ENCODE measurements around the gene UBXN4.
"Not testable (repeated sequence)": the region's sequence is repeated elsewhere in the genome, so short reads cannot be mapped to it uniquely, and the experiment has no call there.

Gene UBXN4

DNA sequence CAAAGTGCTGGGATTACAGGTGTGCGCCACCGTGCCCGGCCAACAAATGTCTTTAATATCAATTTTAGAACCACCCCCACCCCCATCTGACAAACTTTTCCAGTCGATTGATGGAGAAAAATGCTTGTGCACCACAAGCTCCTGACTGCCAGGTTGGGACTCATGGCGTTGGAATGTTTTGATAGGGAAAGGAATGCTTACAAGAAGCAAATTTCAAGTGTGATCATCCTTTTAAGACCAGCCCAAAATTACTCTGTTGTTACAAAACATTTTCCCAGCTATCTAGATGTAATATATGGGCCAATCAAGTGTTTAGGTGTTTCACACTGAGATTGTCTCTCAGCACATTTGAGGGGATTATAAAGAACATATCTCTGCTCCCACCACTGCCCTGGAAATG, 45.2 kb downstream of the UBXN4 start:
- Mint-ChIP-seq H3K27me3 (no peaks in the 10 kb centered on the region), H3K36me3 (peaks cover 23% of the 10 kb centered on the region), H3K4me1 (ENCODE audit: low read depth) (peaks cover 5% of the 10 kb centered on the region), H3K9me3 (ENCODE audit: low read depth) (peaks cover 5% of the 10 kb centered on the region), H3K4me3 (no peak overlapping the region), H3K27ac (no peak overlapping the region)

DNA sequence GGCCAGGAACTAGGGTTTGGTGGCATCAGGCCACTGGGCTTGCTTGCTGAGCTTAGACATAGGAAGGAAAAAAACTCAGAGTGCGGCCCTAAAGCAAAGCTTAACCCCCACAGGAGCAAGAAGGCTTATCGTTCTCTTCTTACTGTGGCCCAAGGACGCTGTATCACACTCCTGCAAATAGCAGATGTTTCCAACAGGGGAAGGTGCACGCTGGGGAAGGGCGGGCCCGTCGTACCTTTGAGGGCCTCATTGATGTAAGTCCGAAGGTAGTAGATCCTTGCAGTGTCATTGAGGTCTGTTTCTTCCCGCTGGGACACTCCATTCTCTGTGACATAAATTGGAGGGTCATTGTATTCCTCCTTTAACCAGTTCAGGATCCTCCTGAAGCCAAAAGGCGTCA, 48.8 kb downstream of the UBXN4 start:
- H3K27ac Mint-ChIP-seq, result no peak overlapping the region
- no peaks in the 10 kb centered on the region for H3K9me3 Mint-ChIP-seq (ENCODE audit: low read depth)
- no peaks in the 10 kb centered on the region for H3K27me3 Mint-ChIP-seq
- H3K4me3 Mint-ChIP-seq, result no peak overlapping the region
- H3K4me1 Mint-ChIP-seq (ENCODE audit: low read depth), result peaks cover 25% of the 10 kb centered on the region
- H3K36me3 Mint-ChIP-seq, result peaks cover 10% of the 10 kb centered on the region

DNA sequence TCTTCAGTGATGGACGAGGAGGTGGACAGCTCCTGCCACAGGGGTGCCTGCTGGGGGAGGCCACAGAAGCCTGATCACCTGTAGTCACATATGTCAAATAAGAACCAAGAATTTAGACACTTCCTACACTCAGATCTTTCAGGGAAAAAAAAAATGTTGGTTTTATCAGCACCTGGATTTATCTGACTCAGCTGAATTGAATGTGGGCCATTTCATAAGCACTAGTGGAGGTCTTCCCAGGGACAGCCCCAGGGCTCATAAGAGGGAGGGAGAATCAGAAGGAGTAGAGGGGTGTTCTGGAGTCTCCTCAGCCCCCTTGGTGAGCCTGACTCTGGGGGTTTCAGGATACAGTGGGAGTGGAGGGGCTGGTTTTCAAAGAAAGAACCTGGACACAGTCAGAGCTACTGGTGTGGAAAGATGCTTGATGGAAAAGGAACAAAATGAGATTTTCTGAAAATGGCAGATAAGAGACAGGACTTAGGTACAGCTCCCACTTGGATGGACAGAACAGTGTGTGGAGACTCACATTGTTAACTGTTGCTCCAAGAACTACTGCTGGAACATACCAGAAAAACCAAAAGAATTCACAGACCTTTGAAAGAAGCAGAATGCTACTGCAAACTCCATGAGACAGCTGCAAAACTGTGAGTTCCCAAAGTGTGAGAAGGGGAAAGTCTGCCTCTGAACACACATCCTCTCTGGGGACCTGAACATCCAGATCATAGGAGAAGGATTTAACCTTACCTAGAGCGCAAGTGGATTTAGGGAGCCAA, 49.9 kb downstream of the UBXN4 start:
- Mint-ChIP-seq H3K9me3 (ENCODE audit: low read depth) (no peaks in the 10 kb centered on the region), H3K4me3 (no peak overlapping the region), H3K36me3 (peaks cover 7% of the 10 kb centered on the region), H3K4me1 (ENCODE audit: low read depth) (peaks cover 25% of the 10 kb centered on the region), H3K27ac (peak overlapping the region; percentile 4), H3K27me3 (no peaks in the 10 kb centered on the region)

DNA sequence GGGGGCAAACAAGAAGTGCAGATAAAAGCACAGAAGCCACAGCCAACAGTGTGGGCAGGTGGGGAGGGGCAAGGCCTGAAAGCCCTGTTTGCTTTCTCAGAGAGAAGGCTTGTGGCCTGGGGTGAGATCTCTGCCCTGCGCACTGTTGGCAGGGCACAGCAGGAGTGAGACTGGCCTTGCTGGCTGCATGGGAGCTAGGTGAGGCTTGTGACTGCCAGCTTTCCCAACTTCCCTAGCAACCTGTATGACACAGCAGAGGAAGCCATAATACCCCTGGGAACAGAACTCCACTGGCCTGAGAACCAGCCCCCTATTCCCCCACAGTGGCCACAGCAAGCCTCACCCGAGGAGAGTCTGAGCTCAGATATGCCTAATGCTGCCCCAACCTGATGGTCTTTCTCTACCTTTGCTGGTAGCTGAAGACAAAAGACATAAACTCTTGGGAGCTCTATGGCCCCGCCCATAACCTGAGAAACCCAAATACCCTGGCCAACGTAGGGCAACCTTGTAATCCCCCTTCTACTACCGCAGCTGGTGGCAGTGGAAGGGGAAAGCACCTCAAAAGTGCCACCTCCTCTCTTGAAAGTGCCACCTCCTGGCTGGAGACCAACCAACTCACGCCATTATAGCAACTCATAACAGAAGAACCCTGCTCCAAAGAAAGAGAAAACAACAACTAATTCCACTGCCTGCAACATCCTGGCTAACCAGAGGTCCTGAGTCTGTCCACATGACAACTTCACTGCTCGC, 50.9 kb downstream of the UBXN4 start:
- H3K4me3 Mint-ChIP-seq, result no peak overlapping the region

DNA sequence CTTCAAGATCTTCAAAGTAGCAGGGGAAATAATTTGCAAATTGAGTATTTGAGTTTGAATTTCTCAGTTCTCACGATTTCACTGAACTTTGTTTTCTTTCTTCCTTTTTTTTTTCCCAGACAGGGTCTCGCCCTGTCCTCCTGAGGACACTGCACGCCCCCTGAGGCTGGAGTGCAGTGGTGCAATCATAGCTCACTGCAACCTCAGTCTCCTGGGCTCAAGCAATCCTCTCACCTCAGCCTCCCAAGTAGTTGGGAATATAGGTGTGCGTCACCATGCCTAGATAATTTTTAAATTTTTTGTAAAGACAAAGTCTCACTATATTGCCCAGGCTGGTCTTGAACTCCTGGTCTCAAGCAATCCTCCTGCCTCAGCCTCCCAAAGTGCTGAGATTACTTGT, 54.0 kb downstream of the UBXN4 start:
- not testable (repeated sequence) for H3K9me3 Mint-ChIP-seq (ENCODE audit: low read depth); H3K36me3 Mint-ChIP-seq; H3K27ac Mint-ChIP-seq; H3K27me3 Mint-ChIP-seq; H3K4me3 Mint-ChIP-seq
- peaks cover 28% of the 10 kb centered on the region for H3K4me1 Mint-ChIP-seq (ENCODE audit: low read depth)

More for the DNA sequence above, 50.9 kb downstream of the UBXN4 start:
- Mint-ChIP-seq H3K27ac (peak overlapping the region; percentile 46), H3K36me3 (peaks cover 2% of the 10 kb centered on the region), H3K4me1 (ENCODE audit: low read depth) (peaks cover 28% of the 10 kb centered on the region), H3K9me3 (ENCODE audit: low read depth) (no peaks in the 10 kb centered on the region), H3K27me3 (no peaks in the 10 kb centered on the region)

DNA sequence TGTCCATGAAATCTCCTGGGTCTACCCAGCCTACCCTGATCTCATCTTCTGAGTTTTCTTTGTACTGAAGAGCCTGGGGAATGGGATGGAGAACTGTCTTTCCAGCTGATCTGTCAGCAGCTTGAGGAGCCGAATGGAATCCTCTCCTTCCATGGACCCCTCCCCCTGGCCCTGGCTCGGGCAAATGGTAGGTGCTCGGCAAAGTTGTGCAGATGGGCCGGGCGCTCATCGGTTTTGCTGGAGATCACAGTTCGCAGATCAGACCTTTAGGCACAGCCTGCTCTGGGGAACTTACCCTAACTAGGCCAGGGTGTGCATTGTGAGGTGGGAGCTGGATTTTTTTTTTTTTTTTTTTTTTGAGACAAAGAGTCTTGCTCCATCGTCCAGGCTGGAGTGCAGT, 55.0 kb downstream of the UBXN4 start:
- no peak overlapping the region for H3K4me3 Mint-ChIP-seq
- H3K9me3 Mint-ChIP-seq (ENCODE audit: low read depth), result no peaks in the 10 kb centered on the region
- H3K4me1 Mint-ChIP-seq (ENCODE audit: low read depth), result peaks cover 24% of the 10 kb centered on the region
- H3K36me3 Mint-ChIP-seq, result peaks cover 6% of the 10 kb centered on the region
- H3K27ac Mint-ChIP-seq, result no peak overlapping the region
- H3K27me3 Mint-ChIP-seq, result no peaks in the 10 kb centered on the region

DNA sequence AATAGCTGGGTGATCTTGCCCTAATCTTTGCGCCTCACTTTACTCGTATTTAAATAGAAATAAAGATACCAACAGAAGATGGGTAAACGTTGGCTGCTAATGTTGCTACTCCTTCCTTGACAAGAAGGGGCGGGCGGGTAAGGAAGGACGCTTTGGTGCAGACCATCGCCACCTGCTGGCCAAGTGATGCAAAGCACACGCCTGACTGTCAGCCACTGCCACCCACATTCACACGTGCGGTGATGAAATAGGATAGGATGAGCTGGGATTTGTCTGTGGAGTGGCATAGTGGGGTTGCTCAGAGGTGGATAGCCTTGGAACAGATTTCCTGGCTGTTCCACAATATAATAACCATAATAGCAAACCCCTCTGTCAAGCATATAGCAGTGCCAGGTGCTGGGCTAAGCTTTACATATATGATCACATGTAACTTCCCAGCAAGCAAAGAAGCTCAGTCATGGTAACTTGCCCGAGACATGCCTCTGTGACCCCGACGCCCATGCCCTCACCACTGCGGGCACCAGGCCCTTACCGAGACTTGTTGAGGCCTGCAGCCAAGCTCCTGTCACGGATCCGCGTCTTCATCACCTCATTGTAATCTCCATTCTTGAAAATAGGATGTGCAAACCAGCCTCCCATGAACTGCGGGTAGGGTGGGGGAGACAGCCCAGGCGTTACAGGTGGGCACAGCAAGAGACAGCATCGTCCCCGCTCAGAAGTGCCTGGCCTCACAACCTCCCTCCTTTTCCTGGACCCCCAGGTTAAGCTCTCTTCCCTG, 56.0 kb downstream of the UBXN4 start:
- Mint-ChIP-seq H3K36me3 (peaks cover 11% of the 10 kb centered on the region), H3K9me3 (ENCODE audit: low read depth) (peaks cover 5% of the 10 kb centered on the region), H3K4me3 (no peak overlapping the region)

DNA sequence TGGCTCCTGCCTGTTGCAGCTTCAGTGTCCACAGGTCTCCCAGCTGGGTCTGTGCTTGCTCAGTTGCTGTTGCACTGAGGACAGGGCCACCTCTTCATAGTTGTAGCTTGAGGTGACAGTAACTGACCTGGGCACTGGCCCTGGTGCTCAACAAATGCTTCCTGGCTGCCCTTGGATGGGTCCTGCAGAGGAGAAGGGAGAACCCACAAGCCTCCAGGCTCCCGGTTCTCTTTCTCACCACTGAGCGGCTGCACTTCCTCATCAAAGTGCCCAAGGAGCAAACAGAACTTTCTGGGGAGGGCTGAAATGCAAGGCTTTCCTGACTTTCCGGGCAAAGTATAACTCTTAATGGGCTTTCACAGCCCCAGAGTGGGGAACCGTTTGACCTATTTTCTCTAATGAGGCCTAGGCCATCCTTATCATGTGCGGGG, 56.6 kb downstream of the UBXN4 start:
- peaks cover 10% of the 10 kb centered on the region for H3K4me1 Mint-ChIP-seq (ENCODE audit: low read depth)
- H3K27ac Mint-ChIP-seq, result no peak overlapping the region
- no peaks in the 10 kb centered on the region for H3K27me3 Mint-ChIP-seq
- H3K4me3 Mint-ChIP-seq, result no peak overlapping the region
- H3K9me3 Mint-ChIP-seq (ENCODE audit: low read depth), result peaks cover 5% of the 10 kb centered on the region
- H3K36me3 Mint-ChIP-seq, result peaks cover 11% of the 10 kb centered on the region

More for the DNA sequence above, 56.0 kb downstream of the UBXN4 start:
- Mint-ChIP-seq H3K4me1 (ENCODE audit: low read depth) (peaks cover 14% of the 10 kb centered on the region), H3K27me3 (no peaks in the 10 kb centered on the region), H3K27ac (no peak overlapping the region)

DNA sequence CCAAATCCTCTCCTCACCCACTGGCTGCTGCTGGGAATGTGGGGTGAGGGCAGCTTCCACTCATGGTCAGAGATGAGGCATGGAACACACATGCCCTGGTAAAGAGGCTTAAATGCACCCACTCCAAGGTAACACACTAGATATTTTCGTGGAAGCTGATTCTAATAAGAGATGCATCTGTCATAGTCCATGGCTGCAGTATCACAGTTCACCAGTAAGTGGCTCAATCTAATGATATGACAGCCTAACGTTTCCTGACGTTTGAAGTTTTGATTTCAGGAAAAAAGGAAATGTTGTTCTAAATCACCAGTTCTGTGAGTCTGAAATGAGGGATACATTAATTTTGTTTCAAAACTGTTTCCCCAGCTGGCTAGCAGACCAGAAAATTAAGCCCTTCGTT, 57.1 kb downstream of the UBXN4 start:
- Mint-ChIP-seq H3K27ac (no peak overlapping the region), H3K4me3 (no peak overlapping the region), H3K9me3 (ENCODE audit: low read depth) (peaks cover 5% of the 10 kb centered on the region), H3K36me3 (peaks cover 11% of the 10 kb centered on the region), H3K4me1 (ENCODE audit: low read depth) (peaks cover 10% of the 10 kb centered on the region), H3K27me3 (no peaks in the 10 kb centered on the region)

DNA sequence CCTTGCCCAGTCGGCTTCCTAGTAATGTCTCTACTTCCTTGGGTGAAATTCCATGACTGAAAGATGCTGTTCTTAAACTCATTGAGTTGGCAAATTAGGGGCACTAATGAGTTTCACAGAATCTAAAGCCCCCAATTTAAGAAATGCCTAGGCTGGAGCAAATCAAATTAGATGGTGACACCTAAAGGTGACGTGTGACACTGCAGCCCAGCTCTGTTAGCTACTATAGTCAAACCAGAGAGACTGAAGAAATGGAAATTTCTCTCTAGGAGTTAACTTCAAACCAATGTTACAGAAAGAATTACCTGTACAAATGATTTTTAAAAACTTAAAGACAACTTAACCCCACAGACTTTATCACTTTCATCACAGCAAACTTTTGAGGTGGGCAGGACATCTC, 58.1 kb downstream of the UBXN4 start:
- H3K27ac Mint-ChIP-seq, result no peak overlapping the region
- H3K9me3 Mint-ChIP-seq (ENCODE audit: low read depth), result peaks cover 5% of the 10 kb centered on the region
- H3K4me3 Mint-ChIP-seq, result no peak overlapping the region
- peaks cover 7% of the 10 kb centered on the region for H3K4me1 Mint-ChIP-seq (ENCODE audit: low read depth)
- no peaks in the 10 kb centered on the region for H3K27me3 Mint-ChIP-seq
- peaks cover 11% of the 10 kb centered on the region for H3K36me3 Mint-ChIP-seq

DNA sequence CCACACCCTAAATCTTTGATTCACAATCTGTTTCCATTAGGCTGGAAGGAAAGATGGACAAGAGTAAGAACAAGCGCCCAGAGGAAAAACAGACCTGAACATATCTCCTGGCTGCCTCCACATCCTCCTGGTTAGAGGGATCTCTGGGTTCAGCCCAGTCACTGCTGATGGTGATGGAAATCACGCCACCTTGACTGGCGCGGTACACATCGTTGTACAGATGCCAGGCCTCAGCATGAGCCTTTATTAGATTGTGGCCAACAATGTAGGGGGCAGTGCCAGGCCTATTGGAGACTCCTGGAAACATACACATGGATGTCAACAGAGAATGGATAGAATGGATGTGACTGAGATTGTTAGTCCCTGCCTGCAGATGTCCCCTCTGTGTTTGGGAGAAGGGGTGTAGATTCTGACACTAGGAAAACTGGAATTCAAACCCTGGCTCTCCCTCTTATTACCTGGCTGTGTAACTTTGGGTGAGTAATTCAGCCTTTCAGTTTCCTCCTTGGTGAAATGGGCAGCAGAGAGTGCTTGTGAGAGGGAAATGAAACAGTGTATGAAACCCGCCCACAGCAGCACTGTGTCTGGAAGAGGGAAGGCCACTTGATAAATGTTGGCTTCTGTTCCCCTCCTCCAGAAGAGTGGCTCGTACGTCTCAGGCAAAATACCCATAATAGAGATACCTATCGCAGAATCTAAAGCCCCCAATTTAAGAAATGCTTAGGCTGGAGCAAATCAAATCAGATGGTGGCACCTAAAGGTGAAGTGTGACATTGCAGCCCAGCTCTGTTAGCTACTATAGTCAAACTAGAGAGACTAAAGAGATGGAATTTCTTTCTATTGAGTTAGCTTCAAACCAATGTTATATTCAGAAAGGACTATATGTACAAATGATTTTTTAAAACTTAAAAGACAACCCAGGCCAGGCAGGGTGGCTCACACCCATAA, 59.1 kb downstream of the UBXN4 start:
- H3K27ac Mint-ChIP-seq, result no peak overlapping the region
- H3K9me3 Mint-ChIP-seq (ENCODE audit: low read depth), result peaks cover 5% of the 10 kb centered on the region
- H3K36me3 Mint-ChIP-seq, result peaks cover 11% of the 10 kb centered on the region
- peaks cover 3% of the 10 kb centered on the region for H3K4me1 Mint-ChIP-seq (ENCODE audit: low read depth)
- no peak overlapping the region for H3K4me3 Mint-ChIP-seq
- no peaks in the 10 kb centered on the region for H3K27me3 Mint-ChIP-seq

DNA sequence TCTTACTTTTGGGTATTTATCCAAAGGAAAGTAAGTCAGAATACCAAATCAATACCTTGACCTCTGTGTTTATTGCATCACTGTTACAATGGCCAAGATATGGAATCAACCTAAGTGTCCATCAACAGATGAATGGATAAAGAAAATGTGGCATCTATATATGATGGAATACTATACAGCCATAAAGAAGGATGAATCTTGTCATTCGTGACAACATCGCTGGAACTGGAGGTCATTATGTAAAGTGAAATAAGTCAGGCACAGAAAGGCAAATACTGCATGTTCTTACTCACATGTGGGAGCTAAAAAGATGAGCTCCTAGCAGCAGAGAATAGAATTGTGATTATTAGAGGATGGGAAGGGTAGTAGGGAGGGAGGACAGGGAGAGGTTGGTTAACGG, 60.7 kb downstream of the UBXN4 start:
- Mint-ChIP-seq H3K27ac (no peak overlapping the region), H3K4me1 (ENCODE audit: low read depth) (peaks cover 2% of the 10 kb centered on the region), H3K27me3 (no peaks in the 10 kb centered on the region), H3K36me3 (peaks cover 11% of the 10 kb centered on the region), H3K4me3 (no peak overlapping the region), H3K9me3 (ENCODE audit: low read depth) (peaks cover 5% of the 10 kb centered on the region)

DNA sequence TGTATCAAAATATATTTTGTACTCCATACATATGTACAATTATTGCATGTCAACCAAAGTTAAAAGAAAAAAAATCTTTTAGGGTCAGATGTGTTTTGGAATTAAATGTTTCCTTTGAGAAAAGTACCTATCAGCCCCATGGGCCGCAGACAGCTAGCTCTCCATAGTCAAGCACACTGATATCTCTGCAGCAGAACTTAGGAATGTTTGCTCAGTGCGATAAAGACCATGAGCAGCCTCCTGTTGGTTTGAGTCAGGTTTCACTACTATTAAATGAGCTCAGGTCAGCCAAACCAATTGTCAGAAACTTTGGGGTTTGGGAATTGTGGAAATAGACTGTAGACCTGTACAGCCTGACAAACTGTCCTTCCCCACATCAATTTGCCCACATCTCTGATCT, 61.6 kb downstream of the UBXN4 start:
- Mint-ChIP-seq H3K36me3 (peaks cover 11% of the 10 kb centered on the region), H3K27me3 (no peaks in the 10 kb centered on the region), H3K27ac (no peak overlapping the region)

DNA sequence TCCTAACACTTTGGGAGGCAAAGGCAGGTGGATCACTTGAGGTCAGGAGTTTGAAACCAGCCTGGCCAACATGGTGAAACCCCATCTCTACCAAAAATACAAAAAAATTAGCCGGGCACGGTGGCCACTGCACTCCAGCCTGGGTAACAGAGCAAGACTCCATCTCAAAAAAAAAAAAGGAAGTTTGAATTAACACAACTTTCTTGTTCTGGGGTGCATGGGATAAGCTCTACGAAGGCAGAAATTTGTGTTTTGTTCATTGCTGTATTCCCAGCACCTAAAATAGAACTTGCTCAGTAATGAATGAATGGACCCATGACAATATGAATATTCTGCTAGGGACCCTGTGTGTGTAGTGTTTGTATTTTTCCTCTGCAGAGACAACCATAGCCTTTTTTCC, 66.2 kb downstream of the UBXN4 start:
- not testable (repeated sequence) for H3K27ac Mint-ChIP-seq; H3K4me1 Mint-ChIP-seq (ENCODE audit: low read depth); H3K4me3 Mint-ChIP-seq

More for the DNA sequence above, 61.6 kb downstream of the UBXN4 start:
- no peaks in the 10 kb centered on the region for H3K4me1 Mint-ChIP-seq (ENCODE audit: low read depth)
- peaks cover 5% of the 10 kb centered on the region for H3K9me3 Mint-ChIP-seq (ENCODE audit: low read depth)
- H3K4me3 Mint-ChIP-seq, result no peak overlapping the region

More for the DNA sequence above, 66.2 kb downstream of the UBXN4 start:
- not testable (repeated sequence) for H3K27me3 Mint-ChIP-seq; H3K9me3 Mint-ChIP-seq (ENCODE audit: low read depth); H3K36me3 Mint-ChIP-seq

Measured in activated naive CD8-positive, alpha-beta T cell (primary cell).